ENCODE measurements around the gene HRH1.

DNA sequence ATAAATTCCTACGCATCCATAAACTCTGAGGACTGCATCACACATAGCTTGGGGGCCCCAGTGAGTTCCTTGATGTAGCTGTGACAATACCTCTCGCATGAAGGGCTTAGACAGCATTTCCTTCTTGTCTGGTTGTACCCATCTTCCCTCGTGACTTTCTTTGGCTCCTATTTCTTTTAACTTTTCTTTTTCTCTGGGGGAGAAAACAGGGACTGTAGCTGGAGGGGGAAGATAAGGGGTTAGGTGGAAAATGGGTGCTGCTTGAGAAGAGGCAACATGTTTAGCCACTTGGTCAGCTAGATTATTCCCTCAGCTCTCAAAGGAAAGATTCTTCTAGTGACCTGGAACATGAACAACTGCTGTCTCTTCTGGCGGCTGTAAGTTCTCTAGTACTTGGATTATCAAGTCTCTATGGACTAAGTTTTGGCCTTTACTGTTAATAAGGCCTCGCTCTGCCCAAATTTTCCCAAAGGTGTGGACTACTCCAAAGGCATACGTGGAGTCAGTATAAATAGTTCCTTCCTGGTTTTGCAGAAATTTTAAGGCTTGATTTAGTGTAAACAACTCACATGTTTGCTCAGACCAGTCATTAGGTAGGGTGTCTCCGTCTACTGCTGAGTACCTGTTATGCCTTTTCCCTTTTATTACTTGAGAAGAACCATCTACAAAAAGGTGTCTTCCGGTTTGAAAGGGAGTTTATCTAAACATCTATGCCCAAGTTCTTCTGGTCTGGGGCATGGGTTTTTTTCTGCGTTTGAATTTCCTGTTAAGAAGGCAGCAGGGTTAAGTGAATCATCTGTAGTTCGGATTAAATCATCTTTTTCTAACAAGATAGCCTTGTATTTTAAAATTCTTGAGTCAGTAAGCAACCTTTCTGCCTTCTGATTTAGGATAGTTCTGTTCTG, 96.9 kb downstream of the HRH1 start:
- TF ChIP-seq CTCF (IDR thresholded peaks at IDR 0.05) (no peak), POLR2A (IDR thresholded peaks at IDR 0.05) (no peak), POLR2AphosphoS5 (IDR thresholded peaks at IDR 0.05) (no peak), EP300 (IDR thresholded peaks at IDR 0.05; ENCODE audit: low read depth) (no peak)
